HS-27A (cell line): ENCODE measurements around the gene RPTOR.
"Not testable (repeated sequence)": the region's sequence is repeated elsewhere in the genome, so short reads cannot be mapped to it uniquely, and the experiment has no call there.

Source experiments
- DNase-seq: peaks from one replicate; pipeline ENCODE4 v3.0.0-alpha.2; 2012; ENCODE audit warnings: low read depth, missing footprints

RPTOR gene

DNA sequence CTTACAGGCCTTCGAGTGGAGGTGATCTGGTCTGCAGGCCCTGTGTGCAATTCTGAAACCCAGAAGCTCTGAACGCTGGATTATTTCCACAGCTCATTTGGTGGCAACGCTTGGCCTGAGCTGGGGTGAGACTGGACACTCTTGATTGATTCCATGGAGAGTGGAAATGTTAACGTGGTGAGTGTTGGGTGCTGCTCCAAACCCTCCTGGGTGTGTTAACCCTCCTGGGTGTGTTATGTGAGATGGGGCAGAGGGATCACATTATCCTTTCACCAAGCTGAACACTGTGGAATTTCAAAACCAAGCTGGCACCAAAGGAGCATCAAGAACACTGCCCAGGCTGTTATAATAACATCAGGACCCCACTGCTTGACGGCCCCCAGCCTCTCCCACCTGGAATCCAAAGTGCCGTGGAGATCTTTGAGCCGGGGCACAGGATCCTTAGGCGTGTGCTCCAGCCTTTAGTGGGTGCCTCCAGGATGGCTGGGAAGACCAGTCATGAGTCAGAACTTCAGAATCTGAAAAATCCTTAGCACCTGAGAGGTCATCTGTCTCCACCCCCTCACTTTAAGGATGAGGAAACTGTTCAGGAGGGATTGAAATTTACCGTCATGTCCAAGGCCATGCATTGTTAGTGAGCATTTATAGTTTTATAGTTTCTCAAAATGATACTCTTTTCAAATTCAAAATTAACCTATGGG, 75.0 kb downstream of the RPTOR start:
- no peak for DNase-seq

DNA sequence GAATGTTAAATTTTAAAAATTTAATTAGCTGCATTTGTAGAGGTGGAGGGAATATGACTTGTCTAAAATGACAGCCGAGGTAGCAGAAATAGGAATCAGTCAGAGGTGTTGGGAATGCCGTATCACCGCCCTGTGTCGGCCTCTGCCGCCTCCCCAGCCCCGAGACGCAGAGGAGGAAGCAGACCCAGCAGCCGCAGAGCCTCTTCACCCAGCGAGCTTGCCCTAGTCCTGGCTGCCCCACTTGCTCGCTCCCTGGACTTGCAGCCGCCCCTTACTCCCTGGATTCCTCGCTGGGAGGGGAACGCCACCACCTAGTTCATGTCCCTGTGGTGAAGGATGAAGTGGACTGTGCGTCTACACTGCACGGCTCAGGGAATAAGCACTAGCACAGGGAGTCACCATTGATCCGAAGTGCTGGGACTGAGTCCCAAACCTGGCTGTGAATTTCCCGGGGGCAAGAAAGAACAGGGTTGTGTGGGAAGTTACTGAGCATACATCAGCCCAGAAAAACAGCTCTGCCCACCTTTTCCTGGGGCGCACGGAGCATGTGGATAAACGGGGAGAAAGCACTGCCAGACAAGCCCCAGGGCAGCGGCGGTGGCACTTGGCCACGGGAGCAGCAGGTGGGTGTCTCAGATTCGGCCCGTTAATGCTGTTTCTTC, 76.8 kb downstream of the RPTOR start:
- no peak for DNase-seq

DNA sequence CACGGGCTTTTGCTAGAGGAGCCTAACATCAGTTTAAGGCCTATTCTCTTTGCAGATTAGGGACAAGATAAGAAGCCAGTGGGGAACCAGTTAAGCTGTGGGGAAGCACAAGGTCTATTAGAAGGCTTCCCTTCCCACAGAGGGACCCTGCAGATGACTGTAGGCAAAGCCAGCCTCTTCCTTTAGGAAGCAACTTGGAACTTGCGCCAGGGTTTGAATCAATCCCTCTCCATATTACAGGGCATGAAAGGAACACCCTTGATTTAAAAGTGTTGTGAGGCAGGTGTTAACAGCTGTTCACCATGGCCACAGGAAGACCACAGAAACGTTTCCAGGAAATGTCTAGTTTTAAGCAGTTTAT, 77.3 kb downstream of the RPTOR start:
- no peak for DNase-seq

GRCh38 chr17:80624864-80625263, 80.2 kb downstream of the RPTOR start:
- no peak for DNase-seq

- no peak for DNase-seq
These were observed 81.0 kb downstream of the RPTOR start for GRCh38 chr17:80625627-80626026.

GRCh38 chr17:80628881-80629280, 84.2 kb downstream of the RPTOR start:
- not testable (repeated sequence) for DNase-seq

- no peak for DNase-seq
These were observed 84.8 kb downstream of the RPTOR start for GRCh38 chr17:80629298-80630028.

DNA sequence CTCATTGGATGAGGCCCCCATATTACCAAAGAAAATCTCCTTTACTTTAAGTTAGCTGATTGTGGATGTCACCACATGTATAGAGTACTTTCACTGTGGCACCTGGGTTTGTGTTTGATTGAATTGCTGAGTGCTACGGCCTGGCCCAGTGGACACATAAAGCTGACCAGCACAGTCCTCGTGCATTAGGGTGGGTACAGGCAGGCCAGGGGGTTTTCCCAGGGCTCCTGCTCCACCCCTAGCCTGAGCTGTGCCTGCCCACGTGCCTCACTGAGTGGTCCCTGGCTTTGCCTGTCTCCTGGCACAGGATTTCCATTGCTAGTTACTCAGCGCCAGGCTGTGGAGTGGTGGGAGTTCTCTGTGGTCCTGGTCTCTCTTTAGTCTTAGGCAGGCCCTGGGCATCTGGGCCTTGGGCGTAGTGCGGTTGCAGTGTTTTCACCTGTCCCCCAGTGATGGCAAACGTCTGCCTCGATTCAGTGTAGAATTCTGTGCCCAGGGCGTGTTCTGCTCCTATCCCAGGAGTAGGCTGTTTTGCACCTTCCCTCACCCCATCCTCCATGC, 86.0 kb downstream of the RPTOR start:
- DNase-seq, result no peak

- DNase-seq, result no peak
These were observed 86.8 kb downstream of the RPTOR start for GRCh38 chr17:80631142-80632045.

DNA sequence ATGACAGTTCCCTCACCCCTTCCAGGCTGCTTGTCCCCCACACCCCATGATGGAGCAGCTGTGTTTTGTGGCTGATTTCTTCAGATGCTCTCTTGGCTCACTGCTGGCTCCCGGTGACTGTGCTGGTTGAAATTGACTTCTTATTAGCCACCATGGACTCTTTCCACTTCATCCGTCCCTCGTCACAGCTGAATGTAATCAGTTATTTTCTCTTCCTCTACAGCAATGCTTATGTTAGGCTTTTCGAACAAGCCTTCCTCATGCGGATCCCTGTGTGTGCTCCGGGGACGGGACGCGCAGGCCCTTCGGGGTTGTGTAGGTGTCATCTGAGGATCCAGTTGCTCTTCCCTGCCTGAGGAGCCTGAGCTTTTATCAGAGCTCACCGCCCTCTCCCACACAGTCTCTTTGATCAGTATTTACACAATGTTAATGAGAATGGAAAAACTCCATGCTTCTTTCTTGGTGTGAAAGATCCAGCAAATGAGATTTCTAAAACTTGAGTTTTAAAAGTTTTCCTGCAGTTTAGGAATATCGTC, 87.5 kb downstream of the RPTOR start:
- no peak for DNase-seq

GRCh38 chr17:80633207-80633606, 88.6 kb downstream of the RPTOR start:
- no peak for DNase-seq

DNA sequence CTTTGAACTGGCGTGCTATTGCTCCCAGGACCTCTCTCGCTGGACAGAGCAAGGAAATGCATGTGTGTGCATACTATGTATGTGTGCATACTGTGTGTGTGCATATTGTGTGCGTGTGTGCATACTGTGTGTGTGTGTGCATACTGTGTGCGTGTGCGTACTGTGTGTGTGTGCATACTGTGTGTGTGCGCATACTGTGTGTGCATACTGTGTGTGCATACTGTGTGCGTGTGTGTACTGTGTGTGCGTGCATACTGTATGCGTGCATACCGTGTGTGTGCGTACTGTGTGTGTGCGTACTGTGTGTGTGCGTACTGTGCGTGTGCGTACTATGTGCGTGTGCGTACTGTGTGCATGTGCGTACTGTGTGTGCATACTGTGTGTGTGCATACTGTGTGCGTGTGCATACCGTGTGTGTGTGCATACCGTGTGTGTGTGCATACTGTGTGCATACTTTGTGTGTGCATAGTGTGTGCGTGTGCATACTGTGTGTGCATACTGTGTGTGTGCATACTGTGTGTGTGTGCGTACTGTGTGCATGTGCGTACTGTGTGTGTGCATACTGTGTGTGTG, 89.4 kb downstream of the RPTOR start:
- no peak for DNase-seq

- DNase-seq, result no peak
These were observed 91.9 kb downstream of the RPTOR start for GRCh38 chr17:80636361-80637018.

GRCh38 chr17:80637048-80637781, 92.6 kb downstream of the RPTOR start:
- DNase-seq, result no peak

DNA sequence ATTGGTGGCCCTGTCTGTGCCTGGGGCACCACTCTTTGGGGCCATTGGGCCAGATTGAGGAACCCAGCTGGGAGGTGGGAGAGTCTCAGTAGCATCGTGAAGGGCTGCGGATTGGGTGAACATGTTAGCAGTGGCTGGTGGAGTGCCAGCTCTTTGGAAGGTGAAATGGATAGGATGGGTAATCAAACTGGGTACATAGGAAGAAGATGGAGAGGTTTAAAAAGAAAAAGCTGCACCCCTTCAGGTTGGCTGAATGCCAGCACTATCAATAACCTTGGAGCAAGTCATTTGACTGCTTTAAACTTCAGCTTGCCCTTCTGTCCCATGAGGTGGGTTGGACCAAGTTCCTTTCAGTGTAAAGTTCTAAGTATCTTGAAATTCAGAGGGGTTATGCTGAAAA, 95.0 kb downstream of the RPTOR start:
- no peak for DNase-seq

- no peak for DNase-seq
These were observed 95.9 kb downstream of the RPTOR start for GRCh38 chr17:80640366-80641084.

DNA sequence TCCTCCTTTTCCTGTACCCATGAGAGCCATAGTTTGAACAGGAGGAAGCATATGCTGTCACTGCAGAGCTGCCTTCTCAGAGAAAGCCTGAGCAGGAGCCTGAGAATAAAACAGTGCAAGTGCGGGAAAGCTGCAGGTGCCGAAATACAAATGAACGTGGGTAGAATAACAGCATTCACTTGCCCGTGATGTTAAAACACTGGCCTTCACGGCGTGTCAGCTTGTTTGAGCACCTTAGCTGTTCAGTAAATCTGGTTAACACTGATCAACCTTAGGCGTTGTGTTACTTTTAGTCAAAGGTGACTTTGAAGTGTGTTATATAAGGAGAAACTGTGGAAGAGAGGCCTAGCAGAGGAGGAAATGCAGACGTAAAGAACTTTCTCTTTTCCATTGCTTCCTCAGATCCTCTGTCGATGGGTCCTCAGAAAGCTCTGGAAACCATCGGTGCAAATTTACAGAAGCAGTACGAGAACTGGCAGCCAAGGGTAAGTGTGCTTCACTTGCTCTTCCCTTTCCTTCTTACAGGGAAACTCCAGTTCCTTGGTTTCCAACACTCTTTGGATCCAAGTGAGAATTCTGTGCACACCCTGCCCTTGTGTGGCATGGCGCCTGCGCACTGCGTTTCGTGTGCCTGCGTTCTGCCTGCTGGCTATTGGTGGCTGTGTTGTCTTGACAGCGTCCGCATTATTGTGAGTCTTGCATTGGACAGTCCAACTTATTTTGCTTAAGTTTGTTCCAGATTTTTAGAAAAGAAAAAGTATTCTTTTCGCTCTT, 98.9 kb downstream of the RPTOR start:
- no peak for DNase-seq

- no peak for DNase-seq
These were observed 99.9 kb downstream of the RPTOR start for GRCh38 chr17:80644536-80644935.
